ENCODE measurements around the gene NDUFAF2.
"Not testable (repeated sequence)": the region's sequence is repeated elsewhere in the genome, so short reads cannot be mapped to it uniquely, and the experiment has no call there.

NDUFAF2 gene

GRCh38 chr5:60993425-60993824 is 48.4 kb downstream of the NDUFAF2 start:
- DNase-seq (ENCODE audit: low read depth in 3 of 3) = no peak

- no peak for DNase-seq (ENCODE audit: low read depth in 3 of 3)
These were observed 49.0 kb downstream of the NDUFAF2 start for GRCh38 chr5:60993875-60994571.

- no peak for DNase-seq (ENCODE audit: low read depth in 3 of 3)
These were observed 51.4 kb downstream of the NDUFAF2 start for GRCh38 chr5:60996368-60996767.

- no peak for DNase-seq (ENCODE audit: low read depth in 3 of 3)
These were observed 52.7 kb downstream of the NDUFAF2 start for GRCh38 chr5:60997721-60998120.

DNA sequence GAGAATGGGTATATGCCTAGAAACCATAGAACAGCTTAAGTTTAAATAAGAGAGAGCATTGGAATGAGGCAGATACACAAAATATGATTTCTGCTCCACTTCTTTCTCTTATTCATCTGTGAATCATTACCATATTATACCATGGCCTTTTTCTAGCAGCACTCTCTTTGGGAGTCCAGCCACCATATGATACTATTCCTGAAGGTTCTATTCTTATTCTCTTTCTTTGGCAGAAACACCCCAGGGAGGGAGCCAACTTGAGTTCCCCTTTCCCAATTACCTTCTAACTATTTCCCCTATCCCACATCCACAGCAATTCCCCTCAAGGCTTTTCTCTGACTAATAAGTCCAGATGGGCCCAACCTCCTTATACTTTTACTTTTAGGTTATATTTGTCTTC is 55.9 kb downstream of the NDUFAF2 start:
- DNase-seq (ENCODE audit: low read depth in 3 of 3) = no peak

GRCh38 chr5:61001647-61002046 is 56.6 kb downstream of the NDUFAF2 start:
- no peak for DNase-seq (ENCODE audit: low read depth in 3 of 3)

DNA sequence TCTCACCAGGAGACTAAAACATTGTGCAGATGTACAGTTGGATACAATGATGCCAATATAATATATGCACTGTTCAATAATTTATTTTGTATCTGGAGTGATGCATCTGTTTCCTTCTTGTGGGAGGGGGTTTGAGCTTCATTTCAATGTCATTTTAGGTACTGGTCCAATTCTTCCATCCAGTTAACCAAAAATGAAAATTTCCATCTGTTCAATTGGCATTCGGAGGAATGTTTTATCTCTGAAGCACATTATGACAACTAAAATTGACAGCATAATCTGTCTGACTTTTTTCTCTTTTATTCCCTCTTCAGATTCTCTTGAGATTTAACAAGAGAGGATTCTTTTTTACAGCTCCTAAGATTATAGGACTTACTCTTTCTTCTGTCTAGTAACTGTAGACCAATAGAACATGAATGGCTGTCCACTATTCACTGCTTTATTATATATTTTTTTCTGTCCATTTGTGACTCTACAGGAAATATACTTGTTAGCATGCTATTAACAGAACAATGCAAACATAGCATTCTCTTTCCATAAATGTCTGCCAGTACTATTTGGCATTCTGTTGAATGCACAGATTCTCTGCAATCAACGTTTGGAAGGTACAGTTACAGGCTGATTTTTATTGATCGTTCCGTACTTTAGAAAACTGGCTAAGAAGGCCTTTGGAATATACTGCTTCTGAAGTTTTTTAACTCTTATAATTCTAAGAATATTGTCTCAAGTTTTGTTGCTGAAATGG is 57.8 kb downstream of the NDUFAF2 start:
- DNase-seq (ENCODE audit: low read depth in 3 of 3) = no peak

DNA sequence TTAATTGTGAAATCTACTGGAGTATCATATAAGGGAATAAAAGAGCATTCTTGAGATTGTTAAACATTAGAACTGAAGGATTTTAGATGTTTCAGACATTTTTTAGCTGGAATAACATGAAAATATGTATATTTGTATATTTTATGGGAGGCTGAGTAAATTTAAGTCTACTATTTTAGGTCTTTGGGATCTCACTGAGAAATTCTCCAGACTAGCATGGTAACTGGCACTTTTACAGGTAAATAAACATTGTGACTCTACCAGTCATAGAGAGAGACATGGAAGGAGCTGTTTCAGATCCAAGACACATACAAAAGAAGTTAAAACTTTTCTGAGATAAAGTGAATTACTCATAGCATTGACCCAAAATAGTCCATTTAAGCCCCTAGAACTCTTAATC is 59.4 kb downstream of the NDUFAF2 start:
- no peak for DNase-seq (ENCODE audit: low read depth in 3 of 3)

- no peak for DNase-seq (ENCODE audit: low read depth in 3 of 3)
These were observed 64.9 kb downstream of the NDUFAF2 start for GRCh38 chr5:61009907-61010306.

DNA sequence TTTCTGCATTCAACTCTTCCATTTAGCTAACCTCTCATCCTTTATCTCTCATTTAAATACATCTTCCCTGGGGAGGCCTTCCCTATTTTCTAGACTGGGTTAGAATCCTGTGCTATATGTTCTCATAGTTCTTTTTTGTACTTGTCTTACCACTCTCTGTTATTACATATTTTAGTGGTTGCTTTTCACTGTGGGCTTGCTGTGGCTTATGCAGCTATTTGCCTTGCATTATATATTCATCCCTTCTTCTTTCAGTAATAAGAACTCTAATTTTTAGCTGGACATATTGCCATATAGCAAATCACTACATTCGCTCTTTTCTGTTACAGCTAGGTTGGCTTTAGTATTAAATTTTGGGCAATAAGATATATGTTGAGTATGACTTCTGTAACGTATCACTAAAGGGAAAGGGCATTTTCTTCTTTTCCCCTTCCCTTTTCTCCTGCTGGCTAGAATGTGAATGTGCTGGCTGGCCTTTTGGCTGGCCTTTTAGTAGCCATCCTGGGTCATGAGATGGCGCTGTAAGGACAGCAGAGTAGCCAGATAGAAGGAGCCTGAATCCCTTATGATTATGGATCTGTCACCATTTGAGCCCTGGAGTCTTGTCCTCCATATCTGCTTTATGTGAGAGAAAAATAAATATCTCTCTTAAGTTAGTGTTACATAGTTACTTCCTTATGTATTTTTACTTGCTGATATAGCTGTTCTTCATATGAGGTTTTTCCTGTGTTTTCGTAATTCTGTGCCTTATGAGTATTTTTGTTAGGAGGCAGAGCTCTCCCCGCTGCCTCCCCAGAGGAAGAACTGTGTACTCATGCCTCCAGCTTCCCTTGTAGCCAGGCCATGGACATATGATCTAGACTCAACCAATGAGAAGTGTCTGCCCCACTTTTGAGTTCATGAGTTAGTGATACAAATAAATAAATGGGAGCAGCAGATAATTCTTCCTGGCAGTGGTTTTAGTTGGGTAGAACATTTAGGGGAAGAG is 65.8 kb downstream of the NDUFAF2 start:
- no peak for DNase-seq (ENCODE audit: low read depth in 3 of 3)

GRCh38 chr5:61018062-61018461 is 73.1 kb downstream of the NDUFAF2 start:
- DNase-seq (ENCODE audit: low read depth in 3 of 3) = no peak

DNA sequence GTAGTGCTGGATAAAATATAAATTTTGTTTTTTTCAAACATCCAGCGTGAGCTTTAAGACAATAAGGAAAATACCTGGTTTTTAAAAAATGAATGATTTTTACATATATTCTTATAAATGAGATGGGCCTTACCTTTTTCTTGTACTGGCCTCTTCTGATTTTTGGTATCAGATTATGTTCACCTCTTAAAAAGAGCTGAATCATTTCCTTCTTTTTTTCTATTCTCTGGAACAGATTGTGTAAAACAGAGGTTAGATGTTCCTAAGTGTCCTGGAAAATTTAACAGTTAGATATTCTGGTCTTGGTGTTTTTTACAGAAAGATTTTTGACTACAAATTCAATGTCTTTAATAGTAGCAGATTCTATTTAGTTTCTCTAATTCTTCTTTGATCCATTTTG is 74.6 kb downstream of the NDUFAF2 start:
- DNase-seq (ENCODE audit: low read depth in 3 of 3) = no peak

DNA sequence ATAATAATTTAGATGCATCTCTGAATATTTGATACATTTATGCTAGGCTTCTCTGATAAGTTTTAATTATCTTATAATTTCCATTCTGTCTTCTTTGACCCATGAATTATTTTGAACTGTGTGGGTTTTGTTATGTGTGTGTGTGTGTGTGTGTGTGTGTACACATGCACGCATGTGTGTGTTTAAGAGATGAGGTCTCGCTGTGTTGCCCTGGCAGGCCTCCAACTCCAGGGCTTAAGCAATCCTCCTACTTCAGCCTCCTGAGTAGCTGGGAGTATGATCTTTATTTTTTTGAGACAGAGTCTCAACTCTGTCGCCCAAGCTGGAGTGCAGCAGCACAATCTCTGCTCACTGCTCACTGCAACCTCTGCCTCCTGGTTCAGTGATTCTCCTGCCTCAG is 75.4 kb downstream of the NDUFAF2 start:
- DNase-seq (ENCODE audit: low read depth in 3 of 3) = no peak

DNA sequence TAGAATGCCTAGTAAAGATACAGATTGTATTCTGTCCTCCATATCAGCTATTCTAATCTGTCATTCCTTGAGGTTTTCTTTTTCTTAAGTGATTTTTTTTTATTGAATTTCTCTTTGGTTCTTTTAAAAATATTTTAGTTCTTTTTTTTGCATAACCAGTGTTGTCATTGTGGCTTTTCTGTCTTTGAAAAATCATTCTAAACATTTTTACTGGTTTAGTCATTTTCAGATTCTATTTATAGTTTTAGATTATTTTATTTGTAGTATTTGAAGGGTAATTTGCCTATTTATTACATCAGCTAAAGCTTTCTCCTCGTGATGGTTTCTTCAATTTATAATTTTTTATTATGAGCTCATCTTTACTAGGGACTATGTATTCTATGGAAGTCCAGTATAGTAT is 78.1 kb downstream of the NDUFAF2 start:
- no peak for DNase-seq (ENCODE audit: low read depth in 3 of 3)

GRCh38 chr5:61026004-61026403 is 81.0 kb downstream of the NDUFAF2 start:
- no peak for DNase-seq (ENCODE audit: low read depth in 3 of 3)

- no peak for DNase-seq (ENCODE audit: low read depth in 3 of 3)
These were observed 83.4 kb downstream of the NDUFAF2 start for GRCh38 chr5:61028382-61028781.

GRCh38 chr5:61029456-61030162 is 84.6 kb downstream of the NDUFAF2 start:
- DNase-seq (ENCODE audit: low read depth in 3 of 3) = no peak

DNA sequence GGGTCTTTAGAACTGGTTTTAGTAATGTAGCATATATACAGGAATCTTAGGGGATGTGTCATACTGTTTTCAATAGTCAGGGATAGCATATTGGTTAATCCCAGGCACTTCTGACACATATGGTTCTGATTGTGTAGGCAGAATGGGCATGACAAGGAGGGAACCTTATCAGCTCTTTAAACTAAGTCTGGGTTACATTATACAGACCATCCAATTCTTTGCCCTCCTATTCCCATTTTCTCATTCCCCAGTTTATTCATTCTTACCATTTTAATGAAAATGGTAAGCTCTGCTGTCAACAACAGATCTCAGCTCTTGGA is 85.1 kb downstream of the NDUFAF2 start:
- no peak for DNase-seq (ENCODE audit: low read depth in 3 of 3)

DNA sequence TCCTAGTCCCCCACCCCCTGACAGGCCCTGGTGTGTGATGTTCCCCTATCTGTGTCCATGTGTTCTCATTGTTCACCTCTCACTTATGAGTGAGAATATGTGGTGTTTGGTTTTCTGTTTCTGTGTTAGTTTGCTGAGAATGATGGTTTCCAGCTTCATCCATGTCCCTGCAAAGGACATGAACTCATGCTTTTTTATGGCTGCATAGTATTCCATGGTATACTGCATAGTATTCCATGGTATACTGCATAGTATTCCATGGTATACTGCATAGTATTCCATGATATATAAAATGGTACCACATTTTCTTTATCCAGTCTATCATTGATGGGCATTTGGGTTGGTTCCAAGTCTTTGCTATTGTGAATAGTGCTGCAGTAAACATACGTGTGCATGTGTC is 86.3 kb downstream of the NDUFAF2 start:
- DNase-seq (ENCODE audit: low read depth in 3 of 3) = not testable (repeated sequence)

DNA sequence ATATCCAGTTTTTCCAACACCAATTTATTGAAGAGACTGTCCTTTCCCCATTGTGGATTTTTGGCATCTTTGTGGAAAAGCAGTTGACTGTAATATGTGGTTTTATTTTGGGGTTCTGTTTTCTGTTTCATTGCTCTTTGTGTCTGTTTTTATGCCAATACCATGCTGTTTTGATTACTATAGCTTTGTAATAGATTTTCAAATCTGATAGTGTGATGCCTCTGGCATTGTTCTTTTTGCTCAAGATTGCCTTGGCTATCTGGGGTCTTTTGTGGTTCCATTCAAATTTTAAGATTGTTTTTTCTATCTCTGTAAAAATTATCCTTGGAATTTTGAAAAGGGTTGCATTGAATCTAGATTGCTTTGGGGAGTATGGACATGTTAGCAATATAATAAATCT is 99.5 kb downstream of the NDUFAF2 start:
- DNase-seq (ENCODE audit: low read depth in 3 of 3) = no peak

GRCh38 chr5:61047346-61047745 is 102.3 kb downstream of the NDUFAF2 start:
- no peak for DNase-seq (ENCODE audit: low read depth in 3 of 3)

DNA sequence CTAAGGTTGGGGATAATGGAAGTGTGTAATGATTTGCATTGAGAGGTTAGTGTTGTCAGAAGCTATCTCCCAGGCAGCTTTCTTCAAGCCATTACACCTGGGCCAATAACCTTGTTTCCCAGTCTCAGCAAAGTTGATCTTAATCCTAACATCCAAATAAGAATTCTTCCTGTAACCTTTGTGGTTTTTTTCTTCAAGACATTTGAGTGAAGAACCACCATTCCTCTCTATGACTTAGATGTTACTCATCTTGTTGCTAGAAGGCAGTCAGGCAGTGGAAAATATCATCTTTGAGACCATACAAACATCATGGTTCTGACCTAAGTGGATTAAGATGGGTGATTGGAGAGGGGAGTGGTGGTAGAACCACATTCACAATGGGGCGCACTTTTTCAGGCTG is 103.5 kb downstream of the NDUFAF2 start:
- DNase-seq (ENCODE audit: low read depth in 3 of 3) = no peak
